ENCODE data around the gene AKAP7. TPM values are rescaled to one million over a fixed set of nuclear protein-coding genes. Genes with fewer than 3 reads are reported as not detected.

Gene AKAP7
- polyA plus RNA-seq, 2 of the 4 experiments (the other 2 are of a cell fraction) = 2.5 to 3.7 TPM

- Histone ChIP-seq H3K27ac (no peak overlapping the region), H3K9me3 (no peaks in the 10 kb centered on the region), H3K4me3 (no peak overlapping the region), H3K4me2 (no peak overlapping the region), H3K4me1 (no peaks in the 10 kb centered on the region)
- POLR2A ChIA-PET = no interaction called here
- WGBS (ENCODE audit: missing lambda C conversion rate) = 89% methylated on average over 5 of the region's 5 CpGs
- no peak for FAIRE-seq
- no peak for DNase-seq (ENCODE audit: low read depth in 1 of 2, low spot score in 1 of 2)
- CTCF ChIA-PET = no interaction called here
- no peak for ATAC-seq
- no peak for TF ChIP-seq EP300 (IDR thresholded peaks at IDR 0.05)
- TF ChIP-seq RNF2 (IDR thresholded peaks at IDR 0.05; ENCODE audit: borderline replicate concordance, low read depth) = no peak
- TF ChIP-seq, protein P1, sequence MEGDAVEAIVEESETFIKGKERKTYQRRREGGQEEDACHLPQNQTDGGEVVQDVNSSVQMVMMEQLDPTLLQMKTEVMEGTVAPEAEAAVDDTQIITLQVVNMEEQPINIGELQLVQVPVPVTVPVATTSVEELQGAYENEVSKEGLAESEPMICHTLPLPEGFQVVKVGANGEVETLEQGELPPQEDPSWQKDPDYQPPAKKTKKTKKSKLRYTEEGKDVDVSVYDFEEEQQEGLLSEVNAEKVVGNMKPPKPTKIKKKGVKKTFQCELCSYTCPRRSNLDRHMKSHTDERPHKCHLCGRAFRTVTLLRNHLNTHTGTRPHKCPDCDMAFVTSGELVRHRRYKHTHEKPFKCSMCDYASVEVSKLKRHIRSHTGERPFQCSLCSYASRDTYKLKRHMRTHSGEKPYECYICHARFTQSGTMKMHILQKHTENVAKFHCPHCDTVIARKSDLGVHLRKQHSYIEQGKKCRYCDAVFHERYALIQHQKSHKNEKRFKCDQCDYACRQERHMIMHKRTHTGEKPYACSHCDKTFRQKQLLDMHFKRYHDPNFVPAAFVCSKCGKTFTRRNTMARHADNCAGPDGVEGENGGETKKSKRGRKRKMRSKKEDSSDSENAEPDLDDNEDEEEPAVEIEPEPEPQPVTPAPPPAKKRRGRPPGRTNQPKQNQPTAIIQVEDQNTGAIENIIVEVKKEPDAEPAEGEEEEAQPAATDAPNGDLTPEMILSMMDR (IDR thresholded peaks at IDR 0.05) = no peak
- no peak for TF ChIP-seq CBX2 (IDR thresholded peaks at IDR 0.05; ENCODE audit: borderline replicate concordance, low read depth)
- no peak for TF ChIP-seq MYC (IDR thresholded peaks at IDR 0.05; ENCODE audit: borderline replicate concordance, low read length)
- TF ChIP-seq FOXS1 (CRISPR knock-in tag; IDR thresholded peaks at IDR 0.05) = no peak
- TF ChIP-seq FOSB (CRISPR knock-in tag; IDR thresholded peaks at IDR 0.05) = no peak
- no peak for TF ChIP-seq TP53 (CRISPR knock-in tag; IDR thresholded peaks at IDR 0.05)
Measured at GRCh38 chr6:131268303-131268702, 133.0 kb downstream of the AKAP7 start.

DNA sequence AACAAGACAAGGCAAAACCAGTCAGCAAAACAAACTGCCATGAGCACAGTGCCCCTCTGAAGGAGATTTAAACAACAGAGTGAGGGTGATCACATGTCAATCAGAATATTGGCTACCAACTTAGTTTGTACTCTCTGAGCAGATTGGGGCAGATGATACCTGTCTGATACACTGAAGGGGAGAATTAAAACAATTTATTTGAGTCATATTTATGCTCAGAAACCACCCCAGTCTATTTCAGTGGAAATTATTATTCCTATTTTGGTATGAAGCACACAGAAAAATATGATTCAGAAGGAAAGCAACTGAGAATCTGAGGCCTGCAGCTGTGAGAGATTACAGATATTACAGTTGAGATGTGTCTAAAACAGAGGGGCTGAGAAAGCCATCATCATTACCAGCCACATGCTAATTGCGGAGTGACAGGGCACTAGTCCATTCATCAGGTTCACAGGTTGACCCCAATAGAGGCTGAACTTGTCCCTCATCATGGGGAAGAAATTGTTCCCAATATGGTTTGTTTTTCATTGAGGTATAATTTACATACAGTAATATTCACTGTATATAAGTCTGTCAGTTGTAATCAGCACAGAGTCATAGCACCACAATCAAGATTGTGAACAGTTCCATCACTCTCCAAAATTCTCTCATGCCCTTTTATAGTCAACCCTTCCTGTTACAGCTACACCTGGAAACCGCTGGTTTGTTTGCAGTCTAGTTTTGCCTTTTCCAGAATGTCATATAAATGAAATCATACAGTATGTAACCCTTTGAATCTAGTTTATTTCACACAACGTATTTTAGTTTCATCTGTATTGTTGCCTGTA, 134.5 kb downstream of the AKAP7 start:
- WGBS (ENCODE audit: missing lambda C conversion rate) = 72% methylated on average over 3 of the region's 3 CpGs
- H3K4me2 ChIP-seq = no peak overlapping the region
- ChIA-PET POLR2A (no interaction called here), CTCF (no interaction called here)
- H3K27ac ChIP-seq = no peak overlapping the region
- H3K9me3 ChIP-seq = no peaks in the 10 kb centered on the region
- no peak overlapping the region for H3K4me3 ChIP-seq
- FAIRE-seq = no peak
- TF ChIP-seq PHF8 (IDR thresholded peaks at IDR 0.05; ENCODE audit: borderline replicate concordance, low read depth) (no peak), RNF2 (IDR thresholded peaks at IDR 0.05; ENCODE audit: borderline replicate concordance, low read depth) (no peak), NPAS2 (CRISPR knock-in tag; IDR thresholded peaks at IDR 0.05; ENCODE audit: borderline replicate concordance) (no peak), MAFK (IDR thresholded peaks at IDR 0.05; ENCODE audit: partially characterized antibody) (no peak), EHF (CRISPR knock-in tag; IDR thresholded peaks at IDR 0.05) (no peak), KDM5A (IDR thresholded peaks at IDR 0.05) (no peak), CBX8 (IDR thresholded peaks at IDR 0.05) (no peak), BHLHE40 (IDR thresholded peaks at IDR 0.05; ENCODE audit: low read depth, low read length) (no peak), HOXA7 (CRISPR knock-in tag; IDR thresholded peaks at IDR 0.05) (no peak), HOXB5 (CRISPR knock-in tag; IDR thresholded peaks at IDR 0.05) (no peak), GATA3 (IDR thresholded peaks at IDR 0.05; ENCODE audit: borderline replicate concordance) (no peak), RCOR1 (IDR thresholded peaks at IDR 0.05; ENCODE audit: low read depth, low read length) (no peak), ZC3H11A (IDR thresholded peaks at IDR 0.05) (no peak), NR3C1 (IDR thresholded peaks at IDR 0.05) (no peak)
- TF ChIP-seq, protein P2, sequence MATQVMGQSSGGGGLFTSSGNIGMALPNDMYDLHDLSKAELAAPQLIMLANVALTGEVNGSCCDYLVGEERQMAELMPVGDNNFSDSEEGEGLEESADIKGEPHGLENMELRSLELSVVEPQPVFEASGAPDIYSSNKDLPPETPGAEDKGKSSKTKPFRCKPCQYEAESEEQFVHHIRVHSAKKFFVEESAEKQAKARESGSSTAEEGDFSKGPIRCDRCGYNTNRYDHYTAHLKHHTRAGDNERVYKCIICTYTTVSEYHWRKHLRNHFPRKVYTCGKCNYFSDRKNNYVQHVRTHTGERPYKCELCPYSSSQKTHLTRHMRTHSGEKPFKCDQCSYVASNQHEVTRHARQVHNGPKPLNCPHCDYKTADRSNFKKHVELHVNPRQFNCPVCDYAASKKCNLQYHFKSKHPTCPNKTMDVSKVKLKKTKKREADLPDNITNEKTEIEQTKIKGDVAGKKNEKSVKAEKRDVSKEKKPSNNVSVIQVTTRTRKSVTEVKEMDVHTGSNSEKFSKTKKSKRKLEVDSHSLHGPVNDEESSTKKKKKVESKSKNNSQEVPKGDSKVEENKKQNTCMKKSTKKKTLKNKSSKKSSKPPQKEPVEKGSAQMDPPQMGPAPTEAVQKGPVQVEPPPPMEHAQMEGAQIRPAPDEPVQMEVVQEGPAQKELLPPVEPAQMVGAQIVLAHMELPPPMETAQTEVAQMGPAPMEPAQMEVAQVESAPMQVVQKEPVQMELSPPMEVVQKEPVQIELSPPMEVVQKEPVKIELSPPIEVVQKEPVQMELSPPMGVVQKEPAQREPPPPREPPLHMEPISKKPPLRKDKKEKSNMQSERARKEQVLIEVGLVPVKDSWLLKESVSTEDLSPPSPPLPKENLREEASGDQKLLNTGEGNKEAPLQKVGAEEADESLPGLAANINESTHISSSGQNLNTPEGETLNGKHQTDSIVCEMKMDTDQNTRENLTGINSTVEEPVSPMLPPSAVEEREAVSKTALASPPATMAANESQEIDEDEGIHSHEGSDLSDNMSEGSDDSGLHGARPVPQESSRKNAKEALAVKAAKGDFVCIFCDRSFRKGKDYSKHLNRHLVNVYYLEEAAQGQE (IDR thresholded peaks at IDR 0.05) = no peak
- TF ChIP-seq, protein P3, sequence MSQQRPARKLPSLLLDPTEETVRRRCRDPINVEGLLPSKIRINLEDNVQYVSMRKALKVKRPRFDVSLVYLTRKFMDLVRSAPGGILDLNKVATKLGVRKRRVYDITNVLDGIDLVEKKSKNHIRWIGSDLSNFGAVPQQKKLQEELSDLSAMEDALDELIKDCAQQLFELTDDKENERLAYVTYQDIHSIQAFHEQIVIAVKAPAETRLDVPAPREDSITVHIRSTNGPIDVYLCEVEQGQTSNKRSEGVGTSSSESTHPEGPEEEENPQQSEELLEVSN (IDR thresholded peaks at IDR 0.05; ENCODE audit: borderline replicate concordance, low read depth) = no peak
- H3K4me1 ChIP-seq = no peaks in the 10 kb centered on the region
- DNase-seq (ENCODE audit: low read depth in 1 of 2, low spot score in 1 of 2) = no peak
- ATAC-seq = no peak
